K562 (cell line): ENCODE measurements around the gene SRP9. TPM values are rescaled to one million over a fixed set of nuclear protein-coding genes. Genes with fewer than 3 reads are reported as not detected.

Experiments used
- ATAC-seq: fragments of 200-7000 bp; cut with Tn5 transposase; 3 replicates; pipeline ENCODE4 v1.9.1; 2020; ENCODE audit warnings: moderate library complexity
- BruUV-seq: library from RNA; stranded (reverse); fragments of 400-500 nt; replicated peaks from 2 replicates; lab custom pipeline; 2021; lab: Mats Ljungman, UMichigan
- CTCF ChIA-PET: fragments of 300-600 bp; formaldehyde crosslinking; extraction: SDS; loops from one replicate; lab custom pipeline; 2021; ENCODE audit warnings: low intra/inter-chr PET ratio; lab: Yijun Ruan, JAX
- POLR2A ChIA-PET: fragments of 300-600, 350-650 bp; sonication (Branson Sonifier 250); formaldehyde crosslinking; extraction: SDS; loops from one replicate; lab custom pipeline; 2021; ENCODE audit warnings: antibody characterized with exemption, inconsistent platforms; lab: Yijun Ruan, JAX
- DNase-seq, 4 experiments: peaks; one replicate each; pipeline versions ENCODE4 v3.0.0 to v3.0.0-alpha.2; 2011 to 2018; ENCODE audit warnings: low spot score in 3 of 4, mixed read lengths in 3 of 4; ENCODE audit errors: extremely low read depth in 1 of 4
- FAIRE-seq: peaks from 2 replicates; lab custom pipeline; 2011; peaks lifted over from hg19 to GRCh38; lab: Jason Lieb, UNC
- H2AFZ ChIP-seq: 2 replicates; pipeline ENCODE4 v1.6.0; 2011; ENCODE audit warnings: low read depth, low read length, control low read depth, inconsistent platforms
- H3K27ac ChIP-seq: fragments of 200-600 bp; 3 replicates; pipeline ENCODE4 v1.8.0; 2011; ENCODE audit warnings: low read depth, mild to moderate bottlenecking, control low read depth, inconsistent platforms, low read length, moderate library complexity, mixed read lengths; ENCODE audit errors: extremely low read depth
- H3K27me3 ChIP-seq, 2 experiments: fragments of 300-600 bp in 1 of 2; 2 replicates in 1 of 2; 3 replicates in 1 of 2; pipeline versions ENCODE4 v1.6.0 to v1.8.0; 2011; ENCODE audit warnings: inconsistent platforms in 2 of 2, low read length in 2 of 2, mild to moderate bottlenecking in 1 of 2, mixed read lengths in 1 of 2, moderate library complexity in 1 of 2; ENCODE audit not compliant: control insufficient read depth in 2 of 2, insufficient read depth in 2 of 2
- H3K36me3 ChIP-seq: fragments of 300-600 bp; 3 replicates; pipeline ENCODE4 v1.8.0; 2011; ENCODE audit warnings: mild to moderate bottlenecking, low read length, inconsistent platforms; ENCODE audit not compliant: control insufficient read depth, insufficient read depth
- H3K4me1 ChIP-seq, 2 experiments: fragments of 200-600 bp in 1 of 2; replicated peaks in 1 of 2; 2 replicates in 1 of 2; 3 replicates in 1 of 2; pipeline versions ENCODE4 v1.5.1 to v1.8.0; 2011; ENCODE audit warnings: inconsistent platforms in 2 of 2, low read length in 2 of 2, mild to moderate bottlenecking in 1 of 2, mixed read lengths in 1 of 2, moderate library complexity in 1 of 2; ENCODE audit not compliant: control insufficient read depth in 2 of 2, insufficient read depth in 2 of 2
- H3K4me2 ChIP-seq: 2 replicates; pipeline ENCODE4 v1.6.1; 2011; ENCODE audit warnings: low read length, control low read depth, inconsistent platforms, mixed read lengths; ENCODE audit not compliant: insufficient read depth
- H3K4me3 ChIP-seq: fragments of 200-600 bp; sonication (generic), shearing (Covaris generic); 2 replicates; pipeline ENCODE4 v1.5.1; 2016; ENCODE audit warnings: control low read depth, inconsistent platforms
- H3K79me2 ChIP-seq: fragments of 200-600 bp; 3 replicates; pipeline ENCODE4 v1.8.0; 2011; ENCODE audit warnings: low read length, inconsistent platforms; ENCODE audit not compliant: control insufficient read depth, insufficient read depth
- H3K9ac ChIP-seq, 2 experiments: 2 replicates each; pipeline versions ENCODE4 v1.6.0 to v1.6.1; 2011; ENCODE audit warnings: low read depth in 2 of 2, low read length in 2 of 2, control low read depth in 1 of 2, inconsistent platforms in 1 of 2, mild to moderate bottlenecking in 1 of 2, mixed read lengths in 1 of 2; ENCODE audit not compliant: insufficient read depth in 1 of 2
- H3K9me1 ChIP-seq: one replicate; pipeline ENCODE4 v1.6.0; 2011; ENCODE audit warnings: inconsistent platforms, mild to moderate bottlenecking, low read length, moderate library complexity; ENCODE audit not compliant: control insufficient read depth, insufficient read depth
- H3K9me3 ChIP-seq: replicated peaks from 2 replicates; pipeline ENCODE4 v1.5.1; 2011; ENCODE audit warnings: low read depth, low read length, inconsistent platforms; ENCODE audit not compliant: control insufficient read depth, insufficient read depth
- H4K20me1 ChIP-seq: replicated peaks from 2 replicates; pipeline ENCODE4 v1.6.1; 2011; ENCODE audit warnings: low read length, inconsistent platforms, mixed read lengths; ENCODE audit not compliant: control insufficient read depth, insufficient read depth
- C11orf30 ChIP-seq: fragments of 450-650 bp; IDR thresholded peaks from 2 replicates; pipeline ENCODE4 v1.6.1; 2016; ENCODE audit warnings: low read depth, mild to moderate bottlenecking
- CHD7 ChIP-seq: fragments of 200-600 bp; sonication (generic); IDR thresholded peaks from one replicate; pipeline ENCODE4 v1.6.1; 2012; ENCODE audit warnings: mild to moderate bottlenecking, low read depth, low read length, inconsistent platforms
- E2F3 ChIP-seq: fragments of 250-450 bp; sonication (Bioruptor Pico); IDR thresholded peaks from 2 replicates; pipeline ENCODE4 v1.4.0; 2020; ENCODE audit warnings: mild to moderate bottlenecking
- MBD2 ChIP-seq: sonication (generic); IDR thresholded peaks from 2 replicates; pipeline ENCODE4 v1.6.1; 2016; ENCODE audit warnings: low read depth, borderline replicate concordance
- MCM7 ChIP-seq, 2 experiments: fragments of 450-650 bp; IDR thresholded peaks; 2 replicates each; pipeline ENCODE4 v1.6.1; 2016 to 2018
- PHF20 ChIP-seq: fragments of 450-650 bp; IDR thresholded peaks from 2 replicates; pipeline ENCODE4 v1.6.1; 2018; ENCODE audit not compliant: partially characterized antibody
- SAFB2 ChIP-seq: fragments of 200-400 bp; formaldehyde crosslinking; IDR thresholded peaks from 2 replicates; pipeline ENCODE4 v1.6.1; 2018; ENCODE audit warnings: borderline replicate concordance, low read length, low read depth, moderate library complexity; ENCODE audit not compliant: severe bottlenecking
- SLC30A9 ChIP-seq: fragments of 250-450 bp; sonication (Bioruptor Pico); IDR thresholded peaks from 2 replicates; pipeline ENCODE4 v1.8.0; 2022; ENCODE audit warnings: mild to moderate bottlenecking, moderate library complexity
- TEAD1 ChIP-seq, 2 experiments: fragments of 450-650 bp in 1 of 2; sonication (generic) in 1 of 2; formaldehyde crosslinking; IDR thresholded peaks; 2 replicates each; pipeline versions ENCODE4 v1.4.0 to v1.8.0; 2020 to 2022; ENCODE audit warnings: mild to moderate bottlenecking in 2 of 2, missing genetic modification reagents in 1 of 2
- ZNF143 ChIP-seq: sonication (generic); formaldehyde crosslinking; IDR thresholded peaks from 2 replicates; pipeline ENCODE4 v1.9.0; 2022; ENCODE audit warnings: mild to moderate bottlenecking, missing genetic modification reagents
- ZNF24 ChIP-seq: fragments of 450-650 bp; IDR thresholded peaks from 2 replicates; pipeline ENCODE4 v1.6.1; 2016
- ZNF507 ChIP-seq: conservative IDR thresholded peaks from 2 replicates; pipeline ENCODE4 v1.6.1; 2017; ENCODE audit warnings: missing genetic modification characterization, missing compliant biosample characterization
- WGBS: fragments of 100-300 bp; shearing (Covaris generic); methylation state at CpG from one replicate; pipeline ENCODE4 v1.1.6; 2016; ENCODE audit warnings: low coverage, mixed read lengths; ENCODE audit not compliant: insufficient coverage; ENCODE audit errors: missing lambda C conversion rate; 5-methylcytosine and 5-hydroxymethylcytosine counted together
- in situ Hi-C: fragments of 300-500 bp; cut with MboI; formaldehyde crosslinking; loops from 4 replicates; pipeline ENCODE4 v1.15.0; 2018; ENCODE audit warnings: inconsistent platforms, mixed read lengths
- intact Hi-C: fragments of 100-400 bp; cut with micrococcal nuclease; formaldehyde crosslinking; loops from 2 replicates; pipeline ENCODE4 v1.14.2; 2022
- polyA plus RNA-seq, 8 experiments: library from polyadenylated mRNA; depleted of rRNA in 4 of 8; stranded (reverse) in 5 of 8; unstranded in 3 of 8; fragments of >200 nt; fragmentation: Nextera tagmentation in 2 of 8; fragmentation: Illumina TruSeq in 1 of 8; extraction: Ambion mirVana in 2 of 8; extraction: Trizol in 1 of 8; gene quantifications; 2 replicates each; pipeline versions ENCODE4 v1.2.1 to v1.2.3, GENCODE V29; 2011 to 2014; ENCODE audit warnings: inconsistent platforms in 1 of 8, missing spikeins in 1 of 8
- total RNA-seq, 7 experiments: library from RNA; depleted of rRNA in 6 of 7; stranded (reverse); fragments of >200 nt in 6 of 7; fragmentation: Illumina TruSeq in 2 of 7; extraction: Trizol in 2 of 7; gene quantifications; 2 replicates each; pipeline versions ENCODE4 v1.2.1 to v1.2.3, GENCODE V29; 2011 to 2021; ENCODE audit warnings: low replicate concordance in 1 of 7

The SRP9 gene
- total and polyA plus RNA-seq, 9 of the 15 experiments (the other 6 are each of a cell fraction or from before 2014, with no cell fraction given), result 273 to 1,892 (median 668) TPM

- intact Hi-C loops (no loop called here), in situ Hi-C loops (no loop called here)
- Histone ChIP-seq H3K9me3 (no peaks in the 10 kb centered on the region), H3K9me1 (no peaks in the 10 kb centered on the region), H3K36me3 (no peaks in the 10 kb centered on the region), H3K4me1 (peaks cover 15 to 27% of the 10 kb centered on the region in 2 experiments), H2AFZ (peak overlapping the region; percentile 83), H3K9ac (peak overlapping the region in 1 of 2 experiments; percentile 68; a peak in 1 of 4 replicates), H3K4me2 (peak overlapping the region; percentile 59), H3K4me3 (no peak overlapping the region), H3K79me2 (no peaks in the 10 kb centered on the region), H3K27ac (no peak overlapping the region), H3K27me3 (no peaks in the 10 kb centered on the region), H4K20me1 (no peaks in the 10 kb centered on the region)
- ATAC-seq, result peak; percentile 63
- BruUV-seq, result no TSS peak
- CTCF ChIA-PET, result interaction anchor here (1.8 kb wide), 1 partner anchor 293 kb away, joined by 4 read pairs; no protein-coding TSS in a partner anchor
- POLR2A ChIA-PET, result interaction anchor here (0.6 to 2.0 kb wide), 7 partner anchors 10 to 291 kb away, joined by 3 to 21 read pairs (median 4); partner anchors contain the start of gene SRP9
- FAIRE-seq, result peak; percentile 86
- peak; percentile 40 to 68 (median 51) for DNase-seq
- WGBS, result 18% methylated on average over 8 of the region's 8 CpGs
- peak; percentile 99 for TF ChIP-seq C11orf30
- TF ChIP-seq PHF20, result no peak
- no peak for TF ChIP-seq SLC30A9
- TF ChIP-seq ZNF143 (CRISPR knock-in tag), result no peak
- no peak for TF ChIP-seq CHD7
- TF ChIP-seq MBD2, result no peak
- no peak for TF ChIP-seq ZNF507
- no peak for TF ChIP-seq SAFB2
- 0 out of 4 replicates have a peak, but pooled peaks of 1 of the 2 experiments have one; percentile 2 for TF ChIP-seq TEAD1 (CRISPR knock-in tag; IDR thresholded peaks at IDR 0.05)
- TF ChIP-seq ZNF24, result no peak
- no peak for TF ChIP-seq MCM7 (IDR thresholded peaks at IDR 0.05)
- TF ChIP-seq E2F3 (CRISPR knock-in tag), result no peak
Observed at GRCh38 chr1:225766967-225767633, 10.5 kb upstream of the SRP9 start.
